Suprapubic skin (tissue), 4 donors: Measurements from ENCODE around the gene AIM2. TPM values are rescaled to one million over a fixed set of nuclear protein-coding genes. Genes with fewer than 3 reads are reported as not detected.

Experiments used
- DNase-seq, 2 donors: peaks; one replicate each; pipeline ENCODE4 v3.0.0-alpha.2; 2019; ENCODE audit warnings: low spot score in 2 of 2
- H3K27ac ChIP-seq: fragments of 200-600 bp; sonication (generic); one replicate; pipeline ENCODE4 v1.5.1; 2019
- H3K27me3 ChIP-seq: fragments of 200-600 bp; sonication (generic); one replicate; pipeline ENCODE4 v1.5.1; 2019
- H3K36me3 ChIP-seq: fragments of 200-600 bp; sonication (generic); one replicate; pipeline ENCODE4 v1.5.1; 2019
- H3K4me1 ChIP-seq: fragments of 200-600 bp; sonication (generic); one replicate; pipeline ENCODE4 v1.5.1; 2019
- H3K4me3 ChIP-seq: fragments of 200-600 bp; sonication (generic); one replicate; pipeline ENCODE4 v1.5.1; 2019; ENCODE audit warnings: mild to moderate bottlenecking
- H3K9me3 ChIP-seq: fragments of 200-600 bp; sonication (generic); one replicate; pipeline ENCODE4 v1.5.1; 2019
- CTCF ChIP-seq, 2 donors: fragments of 200-600 bp in 1 of 2; fragments of 450-650 bp in 1 of 2; sonication (generic) in 1 of 2; IDR thresholded peaks; one replicate each; pipeline ENCODE4 v1.5.1; 2016 to 2019; ENCODE audit warnings: antibody characterized with exemption in 2 of 2, mild to moderate bottlenecking in 1 of 2, moderate library complexity in 1 of 2
- EP300 ChIP-seq: sonication (generic); formaldehyde crosslinking; IDR thresholded peaks from one replicate; pipeline ENCODE4 v1.6.1; 2017; ENCODE audit warnings: antibody characterized with exemption
- POLR2A ChIP-seq, 2 donors: fragments of 450-650 bp; IDR thresholded peaks; one replicate each; pipeline ENCODE4 v1.6.1; 2017; ENCODE audit warnings: antibody characterized with exemption in 2 of 2, mild to moderate bottlenecking in 2 of 2, moderate library complexity in 2 of 2
- POLR2AphosphoS5 ChIP-seq, 3 donors: sonication (generic); formaldehyde crosslinking; IDR thresholded peaks; one replicate each; pipeline ENCODE4 v1.6.1; 2017; ENCODE audit warnings: antibody characterized with exemption in 3 of 3
- WGBS: methylation state at CpG from one replicate; pipeline ENCODE4 v1.1.5; 2018; 5-methylcytosine and 5-hydroxymethylcytosine counted together
- total RNA-seq, 4 donors: library from RNA; depleted of rRNA; stranded (reverse); fragments of >200 nt; gene quantifications; one replicate each; pipeline ENCODE4 v1.1.0, GENCODE V29; 2016

The AIM2 gene
- total RNA-seq, 4 donors from 2014 or later, result not detected

- Histone ChIP-seq H3K4me1 (peaks cover 4% of the 10 kb centered on the region), H3K9me3 (no peaks in the 10 kb centered on the region), H3K36me3 (no peaks in the 10 kb centered on the region), H3K27ac (no peak overlapping the region), H3K27me3 (no peaks in the 10 kb centered on the region), H3K4me3 (no peak overlapping the region)
- DNase-seq, result no peak
- 9% methylated on average over 2 of the region's 2 CpGs for WGBS
- TF ChIP-seq EP300, result no peak
- no peak for TF ChIP-seq POLR2A (IDR thresholded peaks at IDR 0.05)
Observed at GRCh38 chr1:159088050-159088449, 11.5 kb upstream of the AIM2 start.

GRCh38 chr1:159084867-159085266 lies 8.3 kb upstream of the AIM2 start:
- Histone ChIP-seq H3K4me1 (peaks cover 4% of the 10 kb centered on the region), H3K36me3 (no peaks in the 10 kb centered on the region), H3K27me3 (no peaks in the 10 kb centered on the region), H3K9me3 (no peaks in the 10 kb centered on the region), H3K4me3 (no peak overlapping the region), H3K27ac (no peak overlapping the region)
- whole genome bisulfite sequencing, result 79% methylated on average over 3 of the region's 3 CpGs
- DNase-seq, result no peak
- TF ChIP-seq POLR2AphosphoS5 (IDR thresholded peaks at IDR 0.05) (no peak), CTCF (IDR thresholded peaks at IDR 0.05) (no peak), POLR2A (IDR thresholded peaks at IDR 0.05) (no peak), EP300 (no peak)

- Histone ChIP-seq H3K36me3 (no peaks in the 10 kb centered on the region), H3K4me1 (peaks cover 4% of the 10 kb centered on the region), H3K4me3 (no peak overlapping the region), H3K27ac (no peak overlapping the region), H3K27me3 (no peaks in the 10 kb centered on the region), H3K9me3 (no peaks in the 10 kb centered on the region)
- no peak for TF ChIP-seq POLR2A (IDR thresholded peaks at IDR 0.05)
- no peak for TF ChIP-seq CTCF (IDR thresholded peaks at IDR 0.05)
- DNase-seq, result no peak
- WGBS, result 88% methylated on average over 3 of the region's 3 CpGs
Observed at GRCh38 chr1:159084152-159084551, 7.6 kb upstream of the AIM2 start.

GRCh38 chr1:159083013-159083412 lies 6.4 kb upstream of the AIM2 start:
- Histone ChIP-seq H3K4me1 (no peaks in the 10 kb centered on the region), H3K9me3 (no peaks in the 10 kb centered on the region), H3K36me3 (no peaks in the 10 kb centered on the region), H3K27ac (no peak overlapping the region), H3K4me3 (no peak overlapping the region), H3K27me3 (no peaks in the 10 kb centered on the region)
- TF ChIP-seq EP300 (no peak), CTCF (IDR thresholded peaks at IDR 0.05) (no peak), POLR2A (IDR thresholded peaks at IDR 0.05) (no peak), POLR2AphosphoS5 (IDR thresholded peaks at IDR 0.05) (no peak)
- no peak for DNase-seq
- 81% methylated on average over 1 of the region's 1 CpG for WGBS

GRCh38 chr1:159081626-159082025 lies 5.1 kb upstream of the AIM2 start:
- no peak for DNase-seq
- TF ChIP-seq EP300 (no peak), POLR2A (IDR thresholded peaks at IDR 0.05) (no peak), POLR2AphosphoS5 (IDR thresholded peaks at IDR 0.05) (no peak), CTCF (IDR thresholded peaks at IDR 0.05) (no peak)
- Histone ChIP-seq H3K36me3 (no peaks in the 10 kb centered on the region), H3K9me3 (no peaks in the 10 kb centered on the region), H3K27me3 (no peaks in the 10 kb centered on the region), H3K27ac (no peak overlapping the region), H3K4me3 (no peak overlapping the region), H3K4me1 (no peaks in the 10 kb centered on the region)
- 55% methylated on average over 1 of the region's 1 CpG for WGBS

- Histone ChIP-seq H3K4me3 (no peak overlapping the region), H3K4me1 (no peaks in the 10 kb centered on the region), H3K36me3 (no peaks in the 10 kb centered on the region), H3K27me3 (no peaks in the 10 kb centered on the region), H3K9me3 (no peaks in the 10 kb centered on the region), H3K27ac (no peak overlapping the region)
- no peak for TF ChIP-seq POLR2AphosphoS5 (IDR thresholded peaks at IDR 0.05)
- no peak for TF ChIP-seq EP300
- TF ChIP-seq POLR2A (IDR thresholded peaks at IDR 0.05), result no peak
- no peak for TF ChIP-seq CTCF (IDR thresholded peaks at IDR 0.05)
- DNase-seq, result no peak
- 73% methylated on average over 1 of the region's 1 CpG for WGBS
Observed at GRCh38 chr1:159079525-159079924, 3.0 kb upstream of the AIM2 start.
